CD4-positive, alpha-beta T cell treated with Interleukin-10 for 1 hour (primary cell): ENCODE data around the gene GMDS.

ENCODE experiments used
- DNase-seq: peaks from one replicate; pipeline ENCODE4 v3.0.0-alpha.2; 2020

The GMDS gene

GRCh38 chr6:2237001-2237400, 8.4 kb downstream of the GMDS start:
- DNase-seq = no peak

GRCh38 chr6:2235777-2236495, 9.5 kb downstream of the GMDS start:
- no peak for DNase-seq

DNA sequence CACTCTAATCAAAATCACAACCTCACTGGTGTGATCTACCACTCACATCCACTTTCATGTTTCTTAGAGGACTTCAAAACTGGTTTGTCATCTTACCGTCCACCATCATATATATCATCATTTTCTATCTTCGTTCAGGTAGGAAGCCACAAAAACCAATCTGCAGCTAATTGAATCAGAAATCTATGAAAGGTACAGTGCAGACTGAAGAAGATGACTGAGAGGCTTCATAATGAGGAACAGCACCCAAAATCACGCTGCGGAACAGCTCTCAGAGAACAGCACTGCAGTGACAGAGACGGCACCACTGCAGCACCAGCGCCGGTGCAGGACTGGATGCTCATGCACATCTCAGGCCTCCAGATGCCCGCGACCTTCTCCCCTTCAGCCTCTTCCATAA, 13.0 kb downstream of the GMDS start:
- no peak for DNase-seq

- no peak for DNase-seq
Measured at GRCh38 chr6:2231438-2231837, 14.0 kb downstream of the GMDS start.

DNA sequence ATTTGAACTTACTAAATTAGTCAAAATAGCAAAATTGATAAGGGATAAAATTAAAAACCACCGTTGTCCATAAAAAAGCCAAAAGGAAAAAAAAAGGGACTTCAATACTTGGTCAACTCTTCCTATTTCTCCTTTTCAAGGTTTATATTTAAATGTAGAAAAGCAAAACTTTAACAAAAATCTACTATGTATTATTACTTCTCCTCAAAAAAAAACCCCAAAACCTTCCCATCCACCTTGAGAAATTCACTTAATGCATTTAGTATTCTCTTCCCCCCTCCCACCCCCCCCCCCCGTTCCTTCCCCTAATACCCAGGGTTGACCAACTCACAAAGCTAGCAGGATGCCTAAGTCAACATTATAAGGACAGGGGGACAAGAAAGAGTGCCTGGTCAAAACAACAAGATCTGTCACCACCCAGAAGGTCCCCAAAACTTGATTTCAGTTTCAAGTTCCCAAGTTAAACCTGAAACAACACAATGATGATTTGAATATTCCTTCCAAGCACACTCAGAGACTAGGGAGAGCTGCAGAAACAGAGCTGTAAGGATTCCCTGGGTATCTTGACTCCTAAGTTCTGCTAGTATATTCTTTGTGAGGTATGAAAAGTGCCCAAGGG, 14.6 kb downstream of the GMDS start:
- no peak for DNase-seq

GRCh38 chr6:2229742-2230141, 15.7 kb downstream of the GMDS start:
- DNase-seq = no peak

DNA sequence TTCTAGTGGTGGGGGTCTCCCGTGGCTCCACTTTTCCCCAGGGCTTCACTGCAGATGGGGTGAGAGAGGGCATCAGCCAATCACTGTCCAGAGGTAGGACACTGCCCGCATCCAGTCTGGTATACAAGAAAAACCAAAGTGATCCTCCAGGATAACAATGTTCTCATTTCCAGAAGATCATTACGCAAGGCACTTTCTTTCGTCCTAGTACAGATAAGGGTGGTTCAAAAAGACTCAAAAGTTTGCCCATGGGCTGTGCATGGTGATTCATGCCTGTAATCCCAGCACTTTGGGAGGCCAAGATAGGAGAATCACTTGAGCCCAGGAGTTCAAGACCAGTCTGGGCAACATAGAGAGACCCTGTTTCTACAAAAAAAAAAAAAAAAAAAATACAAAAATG, 16.4 kb downstream of the GMDS start:
- no peak for DNase-seq

GRCh38 chr6:2228392-2228791, 17.0 kb downstream of the GMDS start:
- no peak for DNase-seq

- no peak for DNase-seq
Measured at GRCh38 chr6:2226775-2227174, 18.6 kb downstream of the GMDS start.

GRCh38 chr6:2225422-2226392, 19.7 kb downstream of the GMDS start:
- no peak for DNase-seq

- DNase-seq = no peak
Measured at GRCh38 chr6:2224847-2225382, 20.5 kb downstream of the GMDS start.

DNA sequence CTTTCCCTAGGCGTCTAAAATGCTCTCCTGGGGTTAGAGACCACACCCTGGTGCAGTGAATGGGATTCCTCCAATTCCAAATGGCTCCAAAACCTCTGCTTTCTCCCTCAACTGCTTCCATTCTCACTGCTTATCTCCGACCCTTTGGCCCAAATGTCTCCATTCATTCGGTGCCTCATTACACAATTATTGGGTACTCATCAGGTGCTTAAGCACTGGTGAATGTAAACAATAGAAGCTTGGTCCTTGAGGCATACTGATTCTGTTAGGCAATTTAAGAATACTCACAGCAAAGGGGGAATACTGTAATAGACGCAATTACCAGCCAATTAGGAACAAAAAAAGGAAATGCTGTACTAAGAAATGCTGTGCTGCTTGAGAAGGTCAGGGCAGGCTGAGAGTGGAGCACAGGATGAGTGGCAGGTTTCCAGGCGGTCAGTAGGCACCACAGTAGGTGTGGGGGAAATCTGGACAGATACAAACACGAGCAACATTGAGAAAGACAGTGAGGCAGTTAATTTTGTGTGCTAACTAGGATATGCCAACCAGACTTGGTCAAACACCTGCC, 23.0 kb downstream of the GMDS start:
- DNase-seq = no peak

- peak; percentile 21 for DNase-seq
Measured at GRCh38 chr6:2221726-2222274, 23.6 kb downstream of the GMDS start.

GRCh38 chr6:2220154-2220553, 25.3 kb downstream of the GMDS start:
- no peak for DNase-seq

DNA sequence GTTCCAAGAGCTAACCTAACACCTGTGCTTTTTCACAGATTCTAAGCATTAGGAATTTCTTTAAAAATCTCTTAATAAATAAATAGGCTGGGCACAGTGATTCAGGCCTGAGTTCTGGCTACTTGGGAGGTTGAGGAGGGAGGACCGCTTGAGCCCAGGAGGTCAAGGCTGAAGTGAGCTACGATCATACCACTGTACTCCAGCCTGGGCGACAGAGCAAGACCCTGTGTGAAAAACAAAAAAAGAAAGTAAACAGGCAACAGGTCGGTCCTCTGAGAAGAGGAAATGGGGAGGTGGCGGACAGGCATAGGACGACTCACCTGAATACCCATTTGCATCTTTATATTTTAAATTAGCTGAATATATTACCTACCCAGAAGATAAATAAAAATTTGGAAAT, 26.5 kb downstream of the GMDS start:
- DNase-seq = no peak

DNA sequence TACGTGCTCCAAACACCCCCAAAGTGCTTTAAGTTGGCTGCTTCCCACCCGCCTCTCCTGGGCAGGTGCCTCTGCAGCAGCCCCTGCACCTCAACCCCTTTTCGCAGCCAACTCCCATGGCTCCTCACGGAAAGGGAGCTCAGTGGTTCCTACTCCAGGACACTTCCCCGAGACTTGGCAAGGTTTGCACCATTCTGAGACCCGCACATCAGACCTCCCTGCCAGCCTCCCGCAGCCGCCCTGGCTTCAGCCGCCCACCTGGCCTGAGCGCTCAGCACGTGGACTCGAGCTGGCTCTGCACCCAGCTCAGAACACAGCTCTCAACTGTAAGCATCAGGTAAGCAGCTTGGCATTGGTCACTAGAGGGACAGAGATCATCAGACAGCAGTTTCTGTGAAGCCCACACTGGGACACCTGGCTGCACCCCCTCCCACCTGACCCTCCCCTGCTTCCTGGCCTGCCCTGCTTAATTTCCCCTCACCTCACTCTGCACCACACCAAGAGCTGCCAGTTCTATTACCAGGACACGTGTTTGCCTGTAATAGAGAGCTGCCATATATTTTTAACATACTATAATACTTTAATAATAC, 28.5 kb downstream of the GMDS start:
- DNase-seq = no peak

- no peak for DNase-seq
Measured at GRCh38 chr6:2215342-2215741, 30.1 kb downstream of the GMDS start.

DNA sequence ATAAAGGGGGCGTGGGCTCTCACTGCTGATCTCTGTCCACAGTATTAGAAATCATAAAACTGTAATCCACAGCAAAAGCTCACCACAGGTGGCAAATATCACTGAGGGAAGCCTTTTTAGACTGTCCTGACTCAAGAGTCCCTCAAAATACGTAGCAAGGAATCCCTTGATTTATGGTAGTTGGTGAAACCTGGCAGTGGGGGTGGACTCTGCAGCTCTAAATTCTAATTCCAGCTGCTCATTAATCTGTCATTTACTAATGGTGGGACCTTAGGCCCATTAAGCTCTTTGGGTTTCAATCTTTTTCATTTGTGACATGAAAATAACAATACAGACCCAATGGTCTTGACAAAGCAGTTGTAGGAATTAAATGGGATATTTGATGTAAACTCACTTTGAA, 32.3 kb downstream of the GMDS start:
- DNase-seq = no peak

- peak; percentile 44 for DNase-seq
Measured at GRCh38 chr6:2209226-2209809, 36.1 kb downstream of the GMDS start.

GRCh38 chr6:2208468-2208867, 36.9 kb downstream of the GMDS start:
- DNase-seq = no peak

- DNase-seq = no peak
Measured at GRCh38 chr6:2205396-2205795, 40.0 kb downstream of the GMDS start.

- DNase-seq = no peak
Measured at GRCh38 chr6:2204272-2204671, 41.1 kb downstream of the GMDS start.
